ENCODE measurements around the gene GLUL.

The GLUL gene

DNA sequence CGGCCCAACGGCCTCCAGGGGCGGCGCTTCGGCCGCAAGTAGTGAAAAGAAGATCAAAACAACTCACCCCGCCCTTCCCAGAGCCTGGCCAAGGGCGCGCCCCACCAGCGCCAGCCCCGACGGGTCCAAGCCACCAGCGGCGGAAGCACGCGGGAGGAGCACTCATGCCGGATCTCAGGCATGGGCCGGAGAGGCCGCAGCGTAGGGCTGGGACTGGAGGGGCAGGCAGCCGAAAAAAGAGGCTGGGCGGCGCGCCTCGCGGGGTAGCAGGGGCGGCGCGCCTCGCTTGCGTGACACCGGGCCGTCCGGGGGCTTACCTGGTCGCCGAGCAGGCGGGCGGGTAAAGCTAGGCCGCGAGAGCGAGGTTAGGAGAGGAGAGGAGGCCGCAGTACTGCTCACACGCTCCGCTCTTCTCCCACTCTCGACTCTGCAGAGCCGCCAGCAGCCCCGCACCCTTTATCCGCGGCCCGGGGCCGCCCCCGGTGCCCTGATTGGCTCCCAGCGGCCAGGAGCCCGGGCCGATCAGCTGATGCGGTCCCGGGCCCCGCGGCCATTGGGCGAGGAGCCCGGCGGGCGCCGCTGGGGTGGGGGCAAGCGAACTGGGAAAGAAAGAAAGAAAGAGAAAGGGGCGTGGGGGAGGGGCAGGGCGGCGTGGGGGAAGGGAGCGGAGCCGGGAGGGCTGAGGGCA is at the start of gene GLUL (continued):
- TF ChIP-seq, protein P1, sequence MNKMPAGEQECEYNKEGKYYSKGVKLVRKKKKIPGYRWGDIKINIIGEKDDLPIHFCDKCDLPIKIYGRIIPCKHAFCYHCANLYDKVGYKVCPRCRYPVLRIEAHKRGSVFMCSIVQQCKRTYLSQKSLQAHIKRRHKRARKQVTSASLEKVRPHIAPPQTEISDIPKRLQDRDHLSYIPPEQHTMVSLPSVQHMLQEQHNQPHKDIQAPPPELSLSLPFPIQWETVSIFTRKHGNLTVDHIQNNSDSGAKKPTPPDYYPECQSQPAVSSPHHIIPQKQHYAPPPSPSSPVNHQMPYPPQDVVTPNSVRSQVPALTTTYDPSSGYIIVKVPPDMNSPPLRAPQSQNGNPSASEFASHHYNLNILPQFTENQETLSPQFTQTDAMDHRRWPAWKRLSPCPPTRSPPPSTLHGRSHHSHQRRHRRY (tag by site-specific recombination; IDR thresholded peaks at IDR 0.05), result 0 out of 2 replicates have a peak, but pooled peaks have one; percentile 59
- TF ChIP-seq ZBTB8A (tag by site-specific recombination; IDR thresholded peaks at IDR 0.05) (peak; percentile 97), YY1 (tag by site-specific recombination; IDR thresholded peaks at IDR 0.05) (peak; percentile 78), ZNF610 (tag by site-specific recombination; IDR thresholded peaks at IDR 0.05; ENCODE audit: borderline replicate concordance) (peak; percentile 82), ZNF335 (tag by site-specific recombination; conservative IDR thresholded peaks at IDR 0.05) (peak; percentile 69)

DNA sequence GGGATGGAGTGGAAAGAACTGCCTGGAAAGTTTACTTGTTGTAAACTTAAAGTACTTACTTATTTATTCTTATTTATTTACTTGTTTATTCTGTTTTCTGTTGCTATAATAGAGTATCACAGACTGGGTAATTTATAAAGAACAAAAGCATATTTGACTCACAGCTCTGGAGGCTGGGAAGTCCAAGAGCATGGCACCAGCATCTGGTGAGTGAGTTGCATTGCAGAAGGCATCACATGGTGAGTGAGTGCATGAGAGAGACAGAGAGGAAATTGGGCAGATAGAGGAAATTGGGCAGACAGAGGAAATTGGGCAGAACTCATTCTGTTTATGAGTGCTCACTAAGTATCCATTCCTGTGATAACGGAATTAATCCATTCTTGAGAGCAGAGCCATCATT is 46.7 kb upstream of the GLUL start:
- Histone ChIP-seq H3K9me3 (ENCODE audit: control insufficient read depth, insufficient read depth, low read depth, low read length) (no peaks in the 10 kb centered on the region), H3K36me3 (ENCODE audit: control insufficient read depth in 2 of 2, insufficient read depth in 1 of 2, low read length in 2 of 2) (no peaks in the 10 kb centered on the region), H3K4me1 (ENCODE audit: control insufficient read depth, insufficient read depth, low read length) (no peaks in the 10 kb centered on the region), H3K27ac (ENCODE audit: extremely low read depth, low read depth, low read length) (no peak overlapping the region), H3K4me3 (ENCODE audit: low read depth, low read length) (no peak overlapping the region)
- POLR2A ChIA-PET, result no interaction called here
- CTCF ChIA-PET, result no interaction called here
- TF ChIP-seq SETDB1 (IDR thresholded peaks at IDR 0.05; ENCODE audit: insufficient read length, low read length), result peak; percentile 24
- no peak for TF ChIP-seq ZNF19 (tag by site-specific recombination; IDR thresholded peaks at IDR 0.05; ENCODE audit: low read depth)

DNA sequence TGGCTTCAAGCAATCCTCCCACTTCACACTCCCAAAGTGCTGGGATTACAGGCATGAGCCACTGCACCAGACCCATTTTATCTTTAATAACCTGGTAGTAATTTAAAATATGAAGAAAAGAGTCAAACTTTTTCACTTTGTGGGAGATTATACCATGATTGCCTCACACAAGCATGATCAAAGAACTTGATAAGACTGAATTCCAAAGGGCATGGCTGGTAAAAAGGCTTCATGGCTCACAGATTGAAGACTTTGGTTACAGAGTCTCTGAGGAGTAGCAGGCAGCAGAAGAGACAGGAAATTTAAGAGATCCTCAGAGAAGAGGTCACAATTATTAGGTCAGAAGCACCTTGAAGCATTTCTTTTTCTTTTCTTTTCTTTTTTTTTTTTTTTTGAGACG is 42.0 kb upstream of the GLUL start:
- Histone ChIP-seq H3K36me3 (ENCODE audit: control insufficient read depth in 2 of 2, insufficient read depth in 1 of 2, low read length in 2 of 2) (no peaks in the 10 kb centered on the region), H3K4me1 (ENCODE audit: control insufficient read depth, insufficient read depth, low read length) (no peaks in the 10 kb centered on the region), H3K4me3 (ENCODE audit: low read depth, low read length) (no peak overlapping the region), H3K27ac (ENCODE audit: extremely low read depth, low read depth, low read length) (no peak overlapping the region), H3K9me3 (ENCODE audit: control insufficient read depth, insufficient read depth, low read depth, low read length) (no peaks in the 10 kb centered on the region)
- POLR2A ChIA-PET, result no interaction called here
- TF ChIP-seq SETDB1 (IDR thresholded peaks at IDR 0.05; ENCODE audit: insufficient read length, low read length) (no peak), ZNF391 (tag by site-specific recombination; IDR thresholded peaks at IDR 0.05; ENCODE audit: borderline replicate concordance, low read depth) (no peak), KLF9 (tag by site-specific recombination; IDR thresholded peaks at IDR 0.05; ENCODE audit: low read depth) (no peak)
- CTCF ChIA-PET, result no interaction called here

DNA sequence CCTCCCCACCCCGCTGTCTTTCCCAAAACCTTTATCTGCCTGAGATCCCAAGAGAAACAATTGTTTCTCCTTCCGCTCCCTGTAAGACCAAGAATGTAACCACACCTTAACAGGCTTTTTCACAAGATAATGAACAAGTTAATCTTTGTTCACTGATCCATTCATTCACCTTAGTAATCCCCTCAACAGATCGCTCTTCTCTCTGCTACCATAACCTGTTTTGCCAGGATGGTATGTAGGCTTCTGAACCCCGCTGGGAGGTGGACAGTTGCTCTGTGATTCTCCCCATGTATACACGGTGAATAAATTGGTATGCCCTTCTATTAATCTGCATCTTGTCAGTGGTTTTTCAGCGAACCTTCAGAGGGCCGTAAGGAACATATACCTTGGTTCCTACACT is 39.7 kb upstream of the GLUL start:
- no peaks in the 10 kb centered on the region for H3K9me3 ChIP-seq (ENCODE audit: control insufficient read depth, insufficient read depth, low read depth, low read length)
- H3K4me1 ChIP-seq (ENCODE audit: control insufficient read depth, insufficient read depth, low read length), result no peaks in the 10 kb centered on the region
- H3K4me3 ChIP-seq (ENCODE audit: low read depth, low read length), result no peak overlapping the region
- H3K27ac ChIP-seq (ENCODE audit: extremely low read depth, low read depth, low read length), result no peak overlapping the region
- ChIA-PET CTCF (no interaction called here), POLR2A (interaction anchor here (1.0 kb wide), 1 partner anchor 39 kb away, joined by 3 read pairs; the partner anchor contains the start of gene GLUL)
- H3K36me3 ChIP-seq (ENCODE audit: control insufficient read depth in 2 of 2, insufficient read depth in 1 of 2, low read length in 2 of 2), result no peaks in the 10 kb centered on the region
- TF ChIP-seq ZNF121 (tag by site-specific recombination; IDR thresholded peaks at IDR 0.05), result no peak

DNA sequence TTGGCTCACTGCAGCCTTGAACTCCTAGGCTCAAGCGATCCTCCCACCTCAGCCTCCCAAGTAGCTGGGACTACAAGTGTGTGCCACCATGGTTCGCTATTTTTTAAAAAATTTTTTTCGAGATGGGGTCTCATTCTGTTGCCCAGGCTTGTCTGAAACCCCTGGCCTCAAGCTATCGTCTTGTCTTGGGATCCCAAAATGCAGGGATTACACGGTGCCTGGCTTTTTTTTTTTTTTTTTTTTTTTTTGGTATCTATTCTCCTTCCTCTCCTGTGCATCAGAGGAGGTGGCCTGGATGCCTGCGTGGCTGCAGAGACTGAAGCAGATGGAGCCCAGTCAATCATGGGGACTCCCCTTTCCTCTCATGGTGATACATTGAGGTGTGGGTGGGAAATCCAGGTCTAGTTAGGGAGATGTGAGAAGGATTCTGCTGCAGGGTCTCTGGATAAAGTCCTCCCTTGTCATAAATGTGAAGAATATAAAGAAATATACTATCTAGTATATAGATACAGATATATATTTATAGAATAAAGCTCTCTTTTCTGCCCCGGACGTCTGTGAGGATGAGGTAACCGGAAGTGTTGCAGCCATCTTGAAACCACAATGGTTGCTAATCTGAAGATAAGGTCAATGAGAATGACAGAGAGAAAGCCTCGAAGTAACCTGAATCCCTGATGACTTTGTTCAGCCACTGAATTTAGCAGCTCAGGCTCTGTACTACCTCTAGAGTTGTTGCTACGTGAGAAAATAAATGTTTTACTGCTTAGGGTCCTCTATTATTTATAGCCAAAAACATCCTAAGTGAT is 38.9 kb upstream of the GLUL start:
- no peaks in the 10 kb centered on the region for H3K36me3 ChIP-seq (ENCODE audit: control insufficient read depth in 2 of 2, insufficient read depth in 1 of 2, low read length in 2 of 2)
- H3K27ac ChIP-seq (ENCODE audit: extremely low read depth, low read depth, low read length), result no peak overlapping the region
- H3K9me3 ChIP-seq (ENCODE audit: control insufficient read depth, insufficient read depth, low read depth, low read length), result no peaks in the 10 kb centered on the region
- POLR2A ChIA-PET, result interaction anchor here (0.6 to 1.0 kb wide), 2 partner anchors 39 to 72 kb away, joined by 3 read pairs; partner anchors contain the start of gene GLUL
- CTCF ChIA-PET, result no interaction called here
- no peaks in the 10 kb centered on the region for H3K4me1 ChIP-seq (ENCODE audit: control insufficient read depth, insufficient read depth, low read length)
- H3K4me3 ChIP-seq (ENCODE audit: low read depth, low read length), result no peak overlapping the region
- no peak for TF ChIP-seq ZNF777 (tag by site-specific recombination; IDR thresholded peaks at IDR 0.05; ENCODE audit: borderline replicate concordance)
- 0 out of 2 replicates have a peak, but pooled peaks have one; percentile 45 for TF ChIP-seq ZXDB (tag by site-specific recombination; IDR thresholded peaks at IDR 0.05)
- TF ChIP-seq SP3 (tag by site-specific recombination; IDR thresholded peaks at IDR 0.05), result no peak
- no peak for TF ChIP-seq ZNF530 (tag by site-specific recombination; IDR thresholded peaks at IDR 0.05; ENCODE audit: low read depth)
- TF ChIP-seq, protein P2, sequence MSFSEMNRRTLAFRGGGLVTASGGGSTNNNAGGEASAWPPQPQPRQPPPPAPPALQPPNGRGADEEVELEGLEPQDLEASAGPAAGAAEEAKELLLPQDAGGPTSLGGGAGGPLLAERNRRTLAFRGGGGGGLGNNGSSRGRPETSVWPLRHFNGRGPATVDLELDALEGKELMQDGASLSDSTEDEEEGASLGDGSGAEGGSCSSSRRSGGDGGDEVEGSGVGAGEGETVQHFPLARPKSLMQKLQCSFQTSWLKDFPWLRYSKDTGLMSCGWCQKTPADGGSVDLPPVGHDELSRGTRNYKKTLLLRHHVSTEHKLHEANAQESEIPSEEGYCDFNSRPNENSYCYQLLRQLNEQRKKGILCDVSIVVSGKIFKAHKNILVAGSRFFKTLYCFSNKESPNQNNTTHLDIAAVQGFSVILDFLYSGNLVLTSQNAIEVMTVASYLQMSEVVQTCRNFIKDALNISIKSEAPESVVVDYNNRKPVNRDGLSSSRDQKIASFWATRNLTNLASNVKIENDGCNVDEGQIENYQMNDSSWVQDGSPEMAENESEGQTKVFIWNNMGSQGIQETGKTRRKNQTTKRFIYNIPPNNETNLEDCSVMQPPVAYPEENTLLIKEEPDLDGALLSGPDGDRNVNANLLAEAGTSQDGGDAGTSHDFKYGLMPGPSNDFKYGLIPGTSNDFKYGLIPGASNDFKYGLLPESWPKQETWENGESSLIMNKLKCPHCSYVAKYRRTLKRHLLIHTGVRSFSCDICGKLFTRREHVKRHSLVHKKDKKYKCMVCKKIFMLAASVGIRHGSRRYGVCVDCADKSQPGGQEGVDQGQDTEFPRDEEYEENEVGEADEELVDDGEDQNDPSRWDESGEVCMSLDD (tag by site-specific recombination; IDR thresholded peaks at IDR 0.05), result no peak
- no peak for TF ChIP-seq ZNF426 (tag by site-specific recombination; IDR thresholded peaks at IDR 0.05)
- TF ChIP-seq, protein P3, sequence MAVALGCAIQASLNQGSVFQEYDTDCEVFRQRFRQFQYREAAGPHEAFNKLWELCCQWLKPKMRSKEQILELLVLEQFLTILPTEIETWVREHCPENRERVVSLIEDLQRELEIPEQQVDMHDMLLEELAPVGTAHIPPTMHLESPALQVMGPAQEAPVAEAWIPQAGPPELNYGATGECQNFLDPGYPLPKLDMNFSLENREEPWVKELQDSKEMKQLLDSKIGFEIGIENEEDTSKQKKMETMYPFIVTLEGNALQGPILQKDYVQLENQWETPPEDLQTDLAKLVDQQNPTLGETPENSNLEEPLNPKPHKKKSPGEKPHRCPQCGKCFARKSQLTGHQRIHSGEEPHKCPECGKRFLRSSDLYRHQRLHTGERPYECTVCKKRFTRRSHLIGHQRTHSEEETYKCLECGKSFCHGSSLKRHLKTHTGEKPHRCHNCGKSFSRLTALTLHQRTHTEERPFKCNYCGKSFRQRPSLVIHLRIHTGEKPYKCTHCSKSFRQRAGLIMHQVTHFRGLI (tag by site-specific recombination; IDR thresholded peaks at IDR 0.05), result no peak
- no peak for TF ChIP-seq HOXD13 (CRISPR knock-in tag; IDR thresholded peaks at IDR 0.05; ENCODE audit: borderline replicate concordance)
- no peak for TF ChIP-seq ZNF350 (tag by site-specific recombination; IDR thresholded peaks at IDR 0.05)

All from HEK293 (cell line).